Neural crest cell (in vitro differentiated cells): ENCODE data around the gene MAP2K6. TPM values are rescaled to one million over a fixed set of nuclear protein-coding genes. Genes with fewer than 3 reads are reported as not detected.

Source experiments
- DNase-seq: peaks from one replicate; pipeline ENCODE4 v3.0.0; 2021; ENCODE audit warnings: low read depth, mixed read lengths, low spot score
- H3K27ac Mint-ChIP-seq: one replicate; pipeline ENCODE4 v1.8.0; 2021; ENCODE audit warnings: mild to moderate bottlenecking, mixed read lengths; ENCODE audit not compliant: unreplicated experiment
- H3K27me3 Mint-ChIP-seq: 2 replicates; pipeline ENCODE4 v1.8.0; 2021; ENCODE audit warnings: low read depth, mild to moderate bottlenecking, mixed read lengths
- H3K36me3 Mint-ChIP-seq: 2 replicates; pipeline ENCODE4 v1.8.0; 2021; ENCODE audit warnings: low read depth, mild to moderate bottlenecking, mixed read lengths
- H3K4me1 Mint-ChIP-seq: 2 replicates; pipeline ENCODE4 v1.8.0; 2021; ENCODE audit warnings: mixed read lengths
- H3K4me3 Mint-ChIP-seq: one replicate; pipeline ENCODE4 v1.8.0; 2021; ENCODE audit warnings: mild to moderate bottlenecking, mixed read lengths
- H3K9me3 Mint-ChIP-seq: 2 replicates; pipeline ENCODE4 v1.8.0; 2021; ENCODE audit warnings: mixed read lengths
- CTCF ChIP-seq: fragments of 200-600 bp; sonication (generic); conservative IDR thresholded peaks from 2 replicates; pipeline ENCODE4 v1.5.0; 2021; ENCODE audit warnings: antibody characterized with exemption, mild to moderate bottlenecking
- total RNA-seq: library from RNA; stranded (reverse); gene quantifications from 2 replicates; pipeline ENCODE4 v1.2.1, GENCODE V29; 2021

The MAP2K6 gene
- total RNA-seq, 1 donor from 2014 or later: 45.4 TPM

- no peak overlapping the region for H3K27ac Mint-ChIP-seq
- TF ChIP-seq CTCF: no peak
- no peaks in the 10 kb centered on the region for H3K36me3 Mint-ChIP-seq
- H3K9me3 Mint-ChIP-seq: no peaks in the 10 kb centered on the region
- H3K27me3 Mint-ChIP-seq: no peaks in the 10 kb centered on the region
- no peak overlapping the region for H3K4me3 Mint-ChIP-seq
- DNase-seq: no peak
- H3K4me1 Mint-ChIP-seq: no peaks in the 10 kb centered on the region
These were observed 23.5 kb upstream of the MAP2K6 start for GRCh38 chr17:69390795-69391501.

- no peak for DNase-seq
- Mint-ChIP-seq H3K9me3 (no peaks in the 10 kb centered on the region), H3K27ac (no peak overlapping the region), H3K4me1 (no peaks in the 10 kb centered on the region), H3K4me3 (no peak overlapping the region), H3K36me3 (no peaks in the 10 kb centered on the region), H3K27me3 (no peaks in the 10 kb centered on the region)
- TF ChIP-seq CTCF: no peak
These were observed 13.2 kb upstream of the MAP2K6 start for GRCh38 chr17:69401251-69401650.

GRCh38 chr17:69402052-69402451, 12.4 kb upstream of the MAP2K6 start:
- Mint-ChIP-seq H3K4me3 (no peak overlapping the region), H3K9me3 (no peaks in the 10 kb centered on the region), H3K36me3 (no peaks in the 10 kb centered on the region), H3K27me3 (no peaks in the 10 kb centered on the region), H3K27ac (no peak overlapping the region), H3K4me1 (no peaks in the 10 kb centered on the region)
- no peak for DNase-seq
- no peak for TF ChIP-seq CTCF

GRCh38 chr17:69404399-69404798, 10.1 kb upstream of the MAP2K6 start:
- H3K27ac Mint-ChIP-seq: no peak overlapping the region
- H3K27me3 Mint-ChIP-seq: no peaks in the 10 kb centered on the region
- no peaks in the 10 kb centered on the region for H3K9me3 Mint-ChIP-seq
- no peak overlapping the region for H3K4me3 Mint-ChIP-seq
- DNase-seq: no peak
- no peak for TF ChIP-seq CTCF
- no peaks in the 10 kb centered on the region for H3K4me1 Mint-ChIP-seq
- no peaks in the 10 kb centered on the region for H3K36me3 Mint-ChIP-seq

GRCh38 chr17:69405096-69405495, 9.4 kb upstream of the MAP2K6 start:
- no peak for TF ChIP-seq CTCF
- H3K36me3 Mint-ChIP-seq: no peaks in the 10 kb centered on the region
- no peaks in the 10 kb centered on the region for H3K9me3 Mint-ChIP-seq
- no peaks in the 10 kb centered on the region for H3K4me1 Mint-ChIP-seq
- H3K27ac Mint-ChIP-seq: no peak overlapping the region
- no peaks in the 10 kb centered on the region for H3K27me3 Mint-ChIP-seq
- DNase-seq: no peak
- H3K4me3 Mint-ChIP-seq: no peak overlapping the region
